NCI-H748 treated with DMSO at 0.1 percent for 48 hours (cell line): ENCODE measurements around the gene NEBL.

Experiments
- DNase-seq: peaks from one replicate; lab custom pipeline; 2025; lab: John Stamatoyannopoulos, UW

NEBL gene

GRCh38 chr10:20778008-20778757, 118.9 kb downstream of the NEBL start:
- no peak for DNase-seq

- no peak for DNase-seq
These were observed 120.6 kb downstream of the NEBL start for GRCh38 chr10:20776384-20777118.

GRCh38 chr10:20771051-20771450, 126.1 kb downstream of the NEBL start:
- DNase-seq: no peak

DNA sequence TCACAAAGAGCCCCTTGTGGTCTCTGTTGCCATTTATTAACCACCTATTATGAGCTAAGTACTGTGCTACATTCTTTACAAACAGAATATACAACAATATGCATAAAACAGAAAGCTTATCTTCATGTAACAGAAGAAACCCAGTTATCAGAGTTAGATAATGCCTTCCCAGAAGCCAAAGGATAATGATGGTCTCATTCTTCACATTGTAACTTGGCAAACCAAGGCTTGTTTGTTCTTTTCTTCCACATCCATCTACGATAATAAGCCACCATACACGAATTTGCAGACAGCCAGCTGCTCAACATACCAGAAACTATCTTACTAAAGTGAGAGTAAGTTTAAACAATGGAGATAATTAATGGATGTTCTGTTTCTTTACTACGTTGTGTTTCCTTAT, 127.6 kb downstream of the NEBL start:
- DNase-seq: no peak

DNA sequence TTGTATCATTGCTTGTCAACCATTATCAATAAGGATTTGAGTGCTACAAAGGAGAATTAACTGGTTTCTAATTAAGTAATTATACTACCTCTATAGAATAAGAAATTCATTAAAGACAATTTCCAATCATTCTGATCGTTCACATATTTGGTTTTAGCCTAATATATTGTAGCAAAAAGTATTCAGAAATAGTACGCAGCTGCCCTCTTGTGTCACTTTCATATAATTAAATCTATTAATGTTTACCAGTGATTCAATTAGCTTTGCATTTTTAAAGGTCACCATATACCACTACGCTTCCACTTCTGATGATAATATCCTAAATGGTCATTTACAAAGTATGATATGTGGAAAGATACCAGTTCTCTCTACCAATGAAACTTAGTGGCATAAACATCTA, 128.3 kb downstream of the NEBL start:
- peak; percentile 20 for DNase-seq

GRCh38 chr10:20767028-20767427, 130.1 kb downstream of the NEBL start:
- DNase-seq: no peak

GRCh38 chr10:20765066-20765465, 132.0 kb downstream of the NEBL start:
- DNase-seq: no peak

GRCh38 chr10:20760460-20760859, 136.7 kb downstream of the NEBL start:
- DNase-seq: no peak

GRCh38 chr10:20748551-20748950, 148.6 kb downstream of the NEBL start:
- DNase-seq: no peak

DNA sequence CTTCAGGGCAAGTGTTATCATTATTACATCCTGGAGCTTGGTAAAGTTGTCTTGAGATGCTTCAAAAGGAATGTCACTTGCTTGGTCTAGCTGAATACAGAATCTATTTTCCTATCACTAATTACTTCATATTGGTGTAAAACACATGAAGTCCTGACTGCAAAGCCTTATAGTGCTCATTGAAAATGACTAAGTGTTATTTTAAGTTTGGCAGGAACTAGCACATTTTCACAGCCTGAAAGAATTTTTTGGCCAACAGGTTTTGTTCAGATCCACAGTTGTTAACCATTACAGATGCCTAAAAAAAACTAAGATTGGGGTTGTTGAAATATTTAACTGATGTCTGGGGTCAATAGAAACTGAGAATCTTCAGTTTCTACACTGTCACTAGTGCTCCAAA, 149.3 kb downstream of the NEBL start:
- DNase-seq: no peak

GRCh38 chr10:20746856-20747255, 150.3 kb downstream of the NEBL start:
- no peak for DNase-seq

- no peak for DNase-seq
These were observed 151.3 kb downstream of the NEBL start for GRCh38 chr10:20745556-20746375.

DNA sequence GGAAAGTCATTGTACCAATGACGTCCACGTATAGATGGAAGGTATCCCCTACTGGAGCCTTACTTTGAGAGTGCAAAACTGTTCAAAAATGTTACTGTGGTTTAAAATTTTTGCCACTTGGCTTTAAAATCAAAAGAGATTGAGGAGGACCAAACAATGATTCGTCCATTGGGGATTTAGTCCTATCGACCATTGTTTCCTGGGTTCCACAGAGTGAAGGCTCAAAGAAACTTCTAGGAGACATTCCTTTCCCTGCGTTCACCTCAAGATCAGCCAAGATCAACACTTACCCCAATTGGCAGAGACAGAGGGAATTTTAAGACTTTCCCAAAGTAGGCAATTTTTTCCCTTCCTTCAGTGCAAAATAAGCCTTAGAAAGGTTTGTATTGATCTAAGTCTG, 152.3 kb downstream of the NEBL start:
- DNase-seq: no peak

DNA sequence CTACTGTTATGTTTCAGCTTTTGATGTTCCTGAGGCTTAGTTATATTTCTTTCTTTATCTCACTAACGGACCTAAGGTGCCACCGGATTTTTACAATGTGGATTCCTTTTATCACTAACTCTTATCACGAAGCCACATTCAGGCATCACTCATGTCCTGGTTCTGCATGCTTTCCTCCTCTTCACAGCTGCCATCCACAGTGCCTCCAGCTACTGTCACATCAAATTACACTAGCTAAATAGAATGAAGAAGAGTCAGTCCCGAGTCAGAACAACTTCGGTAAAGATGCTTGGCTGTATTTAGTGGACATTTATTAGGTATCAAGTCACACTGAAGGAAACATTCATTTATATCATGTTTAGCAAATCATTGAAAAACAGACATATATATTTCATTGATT, 153.2 kb downstream of the NEBL start:
- no peak for DNase-seq

DNA sequence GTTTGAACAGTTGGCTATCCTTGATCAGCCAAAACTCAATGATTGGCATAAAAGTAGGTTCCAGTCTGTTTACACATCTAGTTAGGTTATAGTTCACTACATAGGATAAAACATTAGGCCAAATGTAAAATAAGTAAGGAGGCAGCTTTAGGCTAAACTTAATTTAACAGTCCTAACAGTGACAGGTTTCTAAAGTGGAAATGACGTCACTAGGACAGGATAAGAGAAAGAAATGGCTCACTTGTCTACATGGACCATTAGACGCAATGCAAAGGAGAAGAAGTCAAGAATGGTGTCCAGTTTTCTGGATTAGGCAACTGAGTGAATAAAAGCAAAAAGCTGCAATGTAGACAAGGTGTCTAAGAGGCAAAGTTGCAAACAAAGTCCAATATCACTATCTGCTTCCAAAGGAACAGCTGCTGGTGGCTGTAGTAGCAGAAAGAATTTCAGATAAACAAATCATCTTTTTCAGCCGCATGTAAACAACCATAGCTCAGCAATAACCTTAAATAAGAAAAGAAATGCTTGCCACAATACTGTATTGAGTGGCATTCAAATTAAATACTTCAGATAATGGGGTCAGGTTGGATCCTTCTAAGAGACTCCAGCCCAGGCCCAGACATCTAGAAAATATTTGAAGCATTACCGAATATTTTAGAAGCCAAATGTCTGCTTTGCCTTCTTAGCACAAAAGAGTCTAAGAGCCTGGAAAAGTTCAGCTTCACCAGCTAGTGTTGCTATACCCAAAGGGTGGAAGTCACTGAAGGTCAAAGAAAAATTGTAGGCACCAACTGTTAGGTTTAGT, 154.2 kb downstream of the NEBL start:
- DNase-seq: no peak

GRCh38 chr10:20740120-20740519, 157.0 kb downstream of the NEBL start:
- DNase-seq: no peak

GRCh38 chr10:20737107-20737506, 160.0 kb downstream of the NEBL start:
- DNase-seq: no peak
